Breast epithelium (tissue), 3 donors: Measurements from ENCODE around the gene PDE4D.

Experiments
- CTCF ChIP-seq, 3 donors: fragments of 450-650 bp; IDR thresholded peaks; one replicate each; pipeline ENCODE4 v1.5.1; 2016 to 2017; ENCODE audit warnings: antibody characterized with exemption in 3 of 3, mild to moderate bottlenecking in 3 of 3, moderate library complexity in 3 of 3
- POLR2A ChIP-seq: fragments of 450-650 bp; IDR thresholded peaks from one replicate; pipeline ENCODE4 v1.6.1; 2016; ENCODE audit warnings: antibody characterized with exemption, mild to moderate bottlenecking, moderate library complexity
- POLR2AphosphoS5 ChIP-seq, 3 donors: sonication (generic); formaldehyde crosslinking; IDR thresholded peaks; one replicate each; pipeline ENCODE4 v1.6.1; 2017; ENCODE audit warnings: antibody characterized with exemption in 3 of 3

- no peak for TF ChIP-seq CTCF (IDR thresholded peaks at IDR 0.05)
- no peak for TF ChIP-seq POLR2AphosphoS5 (IDR thresholded peaks at IDR 0.05)
- TF ChIP-seq POLR2A = no peak
Observed at GRCh38 chr5:58932057-58932612, 961.4 kb downstream of the PDE4D start.
